Activated T-cell treated with anti-CD3 and anti-CD28 coated beads, Interleukin-2, amount 50 U/mL, for 1 hour (primary cell): Measurements from ENCODE around the gene P2RX7.

ENCODE experiments used
- DNase-seq: peaks from one replicate; pipeline ENCODE4 v3.0.0-alpha.2; 2020

P2RX7 gene

GRCh38 chr12:121111684-121112083 is 21.0 kb upstream of the P2RX7 start:
- no peak for DNase-seq

GRCh38 chr12:121112496-121112895 is 20.2 kb upstream of the P2RX7 start:
- DNase-seq, result no peak

- DNase-seq, result no peak
These were observed 19.6 kb upstream of the P2RX7 start for GRCh38 chr12:121113057-121113456.

GRCh38 chr12:121114019-121114639 is 18.5 kb upstream of the P2RX7 start:
- no peak for DNase-seq

- DNase-seq, result no peak
These were observed 17.9 kb upstream of the P2RX7 start for GRCh38 chr12:121114806-121115205.

GRCh38 chr12:121115530-121115929 is 17.1 kb upstream of the P2RX7 start:
- no peak for DNase-seq

GRCh38 chr12:121116318-121117225 is 16.1 kb upstream of the P2RX7 start:
- no peak for DNase-seq

- DNase-seq, result no peak
These were observed 15.4 kb upstream of the P2RX7 start for GRCh38 chr12:121117226-121117777.

- DNase-seq, result no peak
These were observed 12.4 kb upstream of the P2RX7 start for GRCh38 chr12:121120323-121120722.

GRCh38 chr12:121120989-121121755 is 11.5 kb upstream of the P2RX7 start:
- no peak for DNase-seq

GRCh38 chr12:121121805-121122204 is 10.9 kb upstream of the P2RX7 start:
- no peak for DNase-seq

GRCh38 chr12:121123488-121123887 is 9.2 kb upstream of the P2RX7 start:
- no peak for DNase-seq

- no peak for DNase-seq
These were observed 8.1 kb upstream of the P2RX7 start for GRCh38 chr12:121124402-121125109.

- DNase-seq, result no peak
These were observed 5.2 kb upstream of the P2RX7 start for GRCh38 chr12:121127501-121127900.

GRCh38 chr12:121128908-121129810 is 3.5 kb upstream of the P2RX7 start:
- peak; percentile 78 for DNase-seq

- DNase-seq, result no peak
These were observed 2.9 kb upstream of the P2RX7 start for GRCh38 chr12:121129811-121130147.

- DNase-seq, result no peak
These were observed 1.8 kb upstream of the P2RX7 start for GRCh38 chr12:121130866-121131373.

GRCh38 chr12:121131941-121132341 is 735 bp upstream of the P2RX7 start:
- DNase-seq, result no peak

- DNase-seq, result no peak
These were observed 1.2 kb downstream of the P2RX7 start for GRCh38 chr12:121133838-121134237.

GRCh38 chr12:121135320-121135719 is 2.6 kb downstream of the P2RX7 start:
- no peak for DNase-seq

- no peak for DNase-seq
These were observed 4.8 kb downstream of the P2RX7 start for GRCh38 chr12:121137512-121137911.
